K562 (cell line): Measurements from ENCODE around the gene MLLT1. TPM values are rescaled to one million over a fixed set of nuclear protein-coding genes. Genes with fewer than 3 reads are reported as not detected.

Experiments
- CCNT2 ChIP-seq: IDR thresholded peaks from 2 replicates; pipeline ENCODE4 v1.6.1; 2011; ENCODE audit warnings: borderline replicate concordance, low read depth, mild to moderate bottlenecking, moderate library complexity, mixed read lengths, low read length; ENCODE audit not compliant: insufficient read length; ENCODE audit errors: extremely low read depth
- CXXC5 ChIP-seq: fragments of 250-450 bp; sonication (Bioruptor Pico); IDR thresholded peaks from 2 replicates; pipeline ENCODE4 v1.8.0; 2022; ENCODE audit warnings: inconsistent platforms, mild to moderate bottlenecking, moderate library complexity
- DNMT1 ChIP-seq: fragments of 450-650 bp; IDR thresholded peaks from 2 replicates; pipeline ENCODE4 v1.6.1; 2016; ENCODE audit warnings: antibody characterized with exemption, mild to moderate bottlenecking
- DPF2 ChIP-seq: fragments of 450-650 bp; IDR thresholded peaks from 2 replicates; pipeline ENCODE4 v1.6.1; 2016
- ESRRB ChIP-seq: fragments of 250-450 bp; sonication (Bioruptor Pico); IDR thresholded peaks from 2 replicates; pipeline ENCODE4 v1.5.0; 2020; ENCODE audit warnings: mild to moderate bottlenecking, moderate library complexity, borderline replicate concordance
- ETV1 ChIP-seq: fragments of 450-650 bp; conservative IDR thresholded peaks from 2 replicates; pipeline ENCODE4 v1.6.1; 2016; ENCODE audit warnings: missing genetic modification characterization, control low read depth, low read depth, missing compliant biosample characterization
- FOXA1 ChIP-seq: fragments of 450-650 bp; IDR thresholded peaks from 2 replicates; pipeline ENCODE4 v1.6.1; 2016; ENCODE audit warnings: mild to moderate bottlenecking, borderline replicate concordance
- HDAC8 ChIP-seq: fragments of 450-650 bp; IDR thresholded peaks from 2 replicates; pipeline ENCODE4 v1.6.1; 2016; ENCODE audit warnings: mild to moderate bottlenecking, missing genetic modification characterization, moderate library complexity, missing compliant biosample characterization
- PCBP2 ChIP-seq: fragments of 200-400 bp; formaldehyde crosslinking; IDR thresholded peaks from 2 replicates; pipeline ENCODE4 v1.6.1; 2018; ENCODE audit warnings: low read length, low read depth, mild to moderate bottlenecking, moderate library complexity; ENCODE audit not compliant: poor library complexity, severe bottlenecking
- PHF8 ChIP-seq: fragments of 200-600 bp; sonication (generic); IDR thresholded peaks from 2 replicates; pipeline ENCODE4 v1.6.1; 2012; ENCODE audit warnings: mixed run types, mild to moderate bottlenecking, inconsistent platforms, low read length, moderate library complexity, borderline replicate concordance
- SMARCE1 ChIP-seq: fragments of 450-650 bp; IDR thresholded peaks from 2 replicates; pipeline ENCODE4 v1.7.1; 2016; ENCODE audit warnings: mild to moderate bottlenecking
- SPI1 ChIP-seq: IDR thresholded peaks from 2 replicates; pipeline ENCODE4 v1.6.1; 2011; ENCODE audit warnings: low read depth, low read length, control low read depth, borderline replicate concordance
- STAG1 ChIP-seq: sonication (generic); formaldehyde crosslinking; IDR thresholded peaks from 2 replicates; pipeline ENCODE4 v1.5.0; 2020; ENCODE audit warnings: missing genetic modification reagents, borderline replicate concordance
- TCF3 ChIP-seq: sonication (generic); formaldehyde crosslinking; IDR thresholded peaks from 2 replicates; pipeline ENCODE4 v1.4.0; 2020; ENCODE audit warnings: mild to moderate bottlenecking, missing genetic modification reagents
- THRAP3 ChIP-seq: fragments of 450-650 bp; IDR thresholded peaks from 2 replicates; pipeline ENCODE4 v1.6.1; 2016; ENCODE audit warnings: mild to moderate bottlenecking, inconsistent platforms, borderline replicate concordance
- WHSC1 ChIP-seq: IDR thresholded peaks from one replicate; pipeline ENCODE4 v1.6.1; 2012; ENCODE audit warnings: low read length, control low read depth, inconsistent platforms
- ZNF174 ChIP-seq: fragments of 250-450 bp; sonication (Bioruptor Pico); IDR thresholded peaks from 2 replicates; pipeline ENCODE4 v1.4.0; 2020; ENCODE audit warnings: mild to moderate bottlenecking
- ZNF197 ChIP-seq: fragments of 200-800 bp; sonication (Bioruptor generic); IDR thresholded peaks from 2 replicates; pipeline ENCODE4 v1.6.1; 2016; ENCODE audit warnings: low read depth, missing genetic modification characterization, missing compliant biosample characterization
- ZNF586 ChIP-seq: fragments of 450-650 bp; formaldehyde crosslinking; conservative IDR thresholded peaks from 2 replicates; pipeline ENCODE4 v1.4.0; 2020; ENCODE audit warnings: mild to moderate bottlenecking, moderate library complexity
- ZNF699 ChIP-seq: fragments of 250-450 bp; sonication (Bioruptor Pico); IDR thresholded peaks from 2 replicates; pipeline ENCODE4 v1.8.0; 2021; ENCODE audit warnings: mild to moderate bottlenecking, moderate library complexity; ENCODE audit not compliant: insufficient replicate concordance
- polyA plus RNA-seq, 8 experiments: library from polyadenylated mRNA; depleted of rRNA in 4 of 8; stranded (reverse) in 5 of 8; unstranded in 3 of 8; fragments of >200 nt; fragmentation: Nextera tagmentation in 2 of 8; fragmentation: Illumina TruSeq in 1 of 8; extraction: Ambion mirVana in 2 of 8; extraction: Trizol in 1 of 8; gene quantifications; 2 replicates each; pipeline versions ENCODE4 v1.2.1 to v1.2.3, GENCODE V29; 2011 to 2014; ENCODE audit warnings: inconsistent platforms in 1 of 8, missing spikeins in 1 of 8
- total RNA-seq, 7 experiments: library from RNA; depleted of rRNA in 6 of 7; stranded (reverse); fragments of >200 nt in 6 of 7; fragmentation: Illumina TruSeq in 2 of 7; extraction: Trizol in 2 of 7; gene quantifications; 2 replicates each; pipeline versions ENCODE4 v1.2.1 to v1.2.3, GENCODE V29; 2011 to 2021; ENCODE audit warnings: low replicate concordance in 1 of 7
- TF ChIP-seq, protein P1 (sequence below): fragments of 450-650 bp; formaldehyde crosslinking; IDR thresholded peaks from 2 replicates; pipeline ENCODE4 v1.4.0; 2022; ENCODE audit warnings: missing genetic modification characterization
- TF ChIP-seq, protein P2 (sequence below): fragments of 200-800 bp; sonication (Bioruptor generic); IDR thresholded peaks from 2 replicates; pipeline ENCODE4 v1.6.1; 2017; ENCODE audit warnings: missing genetic modification characterization, missing compliant biosample characterization
- TF ChIP-seq, protein P3 (sequence below): fragments of 450-650 bp; conservative IDR thresholded peaks from 2 replicates; pipeline ENCODE4 v1.6.1; 2016; ENCODE audit warnings: missing genetic modification characterization, low read depth, mild to moderate bottlenecking, control low read depth, missing compliant biosample characterization
- TF ChIP-seq, protein P4 (sequence below): fragments of 450-650 bp; formaldehyde crosslinking; IDR thresholded peaks from 2 replicates; pipeline ENCODE4 v1.4.0; 2020; ENCODE audit warnings: mild to moderate bottlenecking, moderate library complexity

The MLLT1 gene
- total and polyA plus RNA-seq, 9 of the 15 experiments (the other 6 are each of a cell fraction or from before 2014, with no cell fraction given) = 0.23 to 63.5 (median 15.4) TPM

DNA sequence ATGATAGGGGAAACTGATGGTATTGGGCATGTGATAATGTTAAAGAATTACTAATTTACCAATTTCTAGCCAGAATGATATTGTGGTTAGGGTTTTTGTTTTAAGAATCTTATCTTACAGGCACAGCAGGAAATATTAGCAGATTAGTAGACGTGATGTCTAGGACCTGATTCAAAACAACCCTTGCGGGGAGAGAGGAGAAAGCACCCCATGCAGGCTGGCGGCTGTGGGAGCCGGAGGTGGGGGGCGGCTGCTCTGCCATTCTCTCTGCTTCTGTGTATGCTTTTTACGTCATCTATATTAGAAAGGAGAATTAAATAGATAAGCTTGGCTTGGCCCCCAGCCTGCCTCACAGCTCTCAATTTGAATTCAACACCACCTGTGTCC lies 41.5 kb downstream of the MLLT1 start (continued):
- TF ChIP-seq CXXC5 (CRISPR knock-in tag) = peak; percentile 52
- TF ChIP-seq DNMT1 = no peak
- TF ChIP-seq, protein P1, sequence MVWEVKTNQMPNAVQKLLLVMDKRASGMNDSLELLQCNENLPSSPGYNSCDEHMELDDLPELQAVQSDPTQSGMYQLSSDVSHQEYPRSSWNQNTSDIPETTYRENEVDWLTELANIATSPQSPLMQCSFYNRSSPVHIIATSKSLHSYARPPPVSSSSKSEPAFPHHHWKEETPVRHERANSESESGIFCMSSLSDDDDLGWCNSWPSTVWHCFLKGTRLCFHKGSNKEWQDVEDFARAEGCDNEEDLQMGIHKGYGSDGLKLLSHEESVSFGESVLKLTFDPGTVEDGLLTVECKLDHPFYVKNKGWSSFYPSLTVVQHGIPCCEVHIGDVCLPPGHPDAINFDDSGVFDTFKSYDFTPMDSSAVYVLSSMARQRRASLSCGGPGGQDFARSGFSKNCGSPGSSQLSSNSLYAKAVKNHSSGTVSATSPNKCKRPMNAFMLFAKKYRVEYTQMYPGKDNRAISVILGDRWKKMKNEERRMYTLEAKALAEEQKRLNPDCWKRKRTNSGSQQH (CRISPR knock-in tag) = no peak
- TF ChIP-seq SPI1 = no peak
- TF ChIP-seq TCF3 (CRISPR knock-in tag) = peak; percentile 57
- no peak for TF ChIP-seq ZNF174 (CRISPR knock-in tag)
- TF ChIP-seq ETV1 (tag) = peak; percentile 40; the same call in 1 of the 2 replicates
- TF ChIP-seq PCBP2 = no peak
- peak; percentile 15 for TF ChIP-seq CCNT2
- TF ChIP-seq, protein P2, sequence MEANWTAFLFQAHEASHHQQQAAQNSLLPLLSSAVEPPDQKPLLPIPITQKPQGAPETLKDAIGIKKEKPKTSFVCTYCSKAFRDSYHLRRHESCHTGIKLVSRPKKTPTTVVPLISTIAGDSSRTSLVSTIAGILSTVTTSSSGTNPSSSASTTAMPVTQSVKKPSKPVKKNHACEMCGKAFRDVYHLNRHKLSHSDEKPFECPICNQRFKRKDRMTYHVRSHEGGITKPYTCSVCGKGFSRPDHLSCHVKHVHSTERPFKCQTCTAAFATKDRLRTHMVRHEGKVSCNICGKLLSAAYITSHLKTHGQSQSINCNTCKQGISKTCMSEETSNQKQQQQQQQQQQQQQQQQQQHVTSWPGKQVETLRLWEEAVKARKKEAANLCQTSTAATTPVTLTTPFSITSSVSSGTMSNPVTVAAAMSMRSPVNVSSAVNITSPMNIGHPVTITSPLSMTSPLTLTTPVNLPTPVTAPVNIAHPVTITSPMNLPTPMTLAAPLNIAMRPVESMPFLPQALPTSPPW = peak; percentile 24; the same call in 1 of the 2 replicates
- TF ChIP-seq, protein P3, sequence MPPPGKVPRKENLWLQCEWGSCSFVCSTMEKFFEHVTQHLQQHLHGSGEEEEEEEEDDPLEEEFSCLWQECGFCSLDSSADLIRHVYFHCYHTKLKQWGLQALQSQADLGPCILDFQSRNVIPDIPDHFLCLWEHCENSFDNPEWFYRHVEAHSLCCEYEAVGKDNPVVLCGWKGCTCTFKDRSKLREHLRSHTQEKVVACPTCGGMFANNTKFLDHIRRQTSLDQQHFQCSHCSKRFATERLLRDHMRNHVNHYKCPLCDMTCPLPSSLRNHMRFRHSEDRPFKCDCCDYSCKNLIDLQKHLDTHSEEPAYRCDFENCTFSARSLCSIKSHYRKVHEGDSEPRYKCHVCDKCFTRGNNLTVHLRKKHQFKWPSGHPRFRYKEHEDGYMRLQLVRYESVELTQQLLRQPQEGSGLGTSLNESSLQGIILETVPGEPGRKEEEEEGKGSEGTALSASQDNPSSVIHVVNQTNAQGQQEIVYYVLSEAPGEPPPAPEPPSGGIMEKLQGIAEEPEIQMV (tag) = no peak
- no peak for TF ChIP-seq ESRRB (CRISPR knock-in tag)
- TF ChIP-seq THRAP3 = no peak
- TF ChIP-seq ZNF586 = no peak
- TF ChIP-seq WHSC1 = no peak
- TF ChIP-seq, protein P4, sequence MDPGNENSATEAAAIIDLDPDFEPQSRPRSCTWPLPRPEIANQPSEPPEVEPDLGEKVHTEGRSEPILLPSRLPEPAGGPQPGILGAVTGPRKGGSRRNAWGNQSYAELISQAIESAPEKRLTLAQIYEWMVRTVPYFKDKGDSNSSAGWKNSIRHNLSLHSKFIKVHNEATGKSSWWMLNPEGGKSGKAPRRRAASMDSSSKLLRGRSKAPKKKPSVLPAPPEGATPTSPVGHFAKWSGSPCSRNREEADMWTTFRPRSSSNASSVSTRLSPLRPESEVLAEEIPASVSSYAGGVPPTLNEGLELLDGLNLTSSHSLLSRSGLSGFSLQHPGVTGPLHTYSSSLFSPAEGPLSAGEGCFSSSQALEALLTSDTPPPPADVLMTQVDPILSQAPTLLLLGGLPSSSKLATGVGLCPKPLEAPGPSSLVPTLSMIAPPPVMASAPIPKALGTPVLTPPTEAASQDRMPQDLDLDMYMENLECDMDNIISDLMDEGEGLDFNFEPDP (CRISPR knock-in tag) = no peak
- TF ChIP-seq FOXA1 = no peak
- TF ChIP-seq ZNF699 = no peak
- no peak for TF ChIP-seq HDAC8 (tag)
- TF ChIP-seq DPF2 = peak; percentile 58; the same call in 1 of the 2 replicates
- TF ChIP-seq PHF8 = no peak
- no peak for TF ChIP-seq STAG1
- no peak for TF ChIP-seq ZNF197 (CRISPR knock-in tag)
- TF ChIP-seq SMARCE1 = peak; percentile 58; the same call in 1 of the 2 replicates
